ENCODE results near the gene DCTN3.
A peak's percentile ranks its signal among the peaks of the same experiment; 100 is the strongest.

DCTN3 gene

DNA sequence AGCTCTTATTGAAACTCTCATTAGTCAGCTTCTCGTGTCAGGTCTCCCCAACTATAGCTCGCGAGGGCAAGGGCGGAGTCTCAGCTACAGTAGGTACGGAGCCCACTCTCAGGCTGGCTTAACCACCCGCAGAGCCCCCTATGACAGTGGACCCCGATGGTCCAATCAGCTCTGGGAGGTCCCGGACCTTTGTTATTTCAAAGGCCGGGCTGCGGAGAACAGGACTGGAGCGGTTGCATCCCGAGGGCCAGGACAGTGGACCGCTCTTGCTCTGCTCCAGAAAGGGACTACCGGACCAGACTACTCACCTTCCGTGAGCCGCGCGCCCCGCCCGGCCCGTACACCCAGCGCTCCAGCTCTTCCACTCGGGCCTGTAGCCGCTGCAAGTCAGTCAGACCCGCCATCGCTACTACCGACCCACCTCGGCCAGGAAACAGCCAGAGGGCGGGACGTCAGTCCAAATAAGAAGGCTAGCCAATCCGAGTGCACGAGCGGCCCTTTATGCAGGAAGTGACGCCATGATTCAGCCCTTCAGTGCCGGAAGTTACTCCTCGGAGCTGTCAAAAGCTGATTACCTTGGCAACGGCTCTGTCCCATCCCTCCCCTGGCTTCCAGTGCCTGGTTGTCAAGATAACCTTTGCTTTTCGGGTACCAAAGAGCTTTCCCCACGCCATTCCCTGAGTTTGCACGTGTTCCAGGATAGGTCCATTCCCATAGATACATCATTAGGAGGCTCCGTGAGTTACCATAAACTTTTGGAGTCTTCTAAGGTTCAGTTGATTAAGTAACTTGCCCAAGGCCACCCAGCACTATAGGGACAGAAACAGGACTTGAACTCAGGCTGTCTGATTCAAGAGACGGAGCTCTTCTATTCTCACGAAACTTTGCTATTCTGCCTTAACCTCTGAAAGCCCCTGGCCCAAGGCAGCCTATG, at the start of gene DCTN3:
Gene DCTN3 (minus strand): TSS at position 435 of the 934 bp plus-strand sequence. CDS start 31 bp downstream, at position 404.
- peaks cover 5 to 30% (median 21%) of the 10 kb centered on the region in 5 donors for H3K4me1 ChIP-seq (ENCODE audit: control insufficient read depth in 5 of 5, insufficient read depth in 5 of 5, low read length in 5 of 5)
- peaks cover 25 to 35% (median 34%) of the 10 kb centered on the region in 5 donors for H3K27me3 ChIP-seq (ENCODE audit: control insufficient read depth in 5 of 5, insufficient read depth in 4 of 5, low read length in 5 of 5)
- H3K9me3 ChIP-seq (ENCODE audit: control insufficient read depth in 5 of 5, low read length in 5 of 5), result no peaks in the 10 kb centered on the region
- no peak within 1 kb of the TSS for H3K27ac ChIP-seq (ENCODE audit: low read depth, low read length)
- H3K36me3 ChIP-seq (ENCODE audit: control insufficient read depth in 5 of 5, insufficient read depth in 5 of 5, low read length in 5 of 5), result peaks cover 6 to 34% (median 29%) of the 10 kb centered on the region in 5 donors
- H3K4me3 ChIP-seq (ENCODE audit: low read depth in 1 of 5, low read length in 5 of 5), result peak within 1 kb of the TSS; percentile 75 to 92 (median 90)
- peak within 1 kb of the TSS; percentile 64 to 87 (median 86) for H3K9ac ChIP-seq (ENCODE audit: low read length in 5 of 5)

DNA sequence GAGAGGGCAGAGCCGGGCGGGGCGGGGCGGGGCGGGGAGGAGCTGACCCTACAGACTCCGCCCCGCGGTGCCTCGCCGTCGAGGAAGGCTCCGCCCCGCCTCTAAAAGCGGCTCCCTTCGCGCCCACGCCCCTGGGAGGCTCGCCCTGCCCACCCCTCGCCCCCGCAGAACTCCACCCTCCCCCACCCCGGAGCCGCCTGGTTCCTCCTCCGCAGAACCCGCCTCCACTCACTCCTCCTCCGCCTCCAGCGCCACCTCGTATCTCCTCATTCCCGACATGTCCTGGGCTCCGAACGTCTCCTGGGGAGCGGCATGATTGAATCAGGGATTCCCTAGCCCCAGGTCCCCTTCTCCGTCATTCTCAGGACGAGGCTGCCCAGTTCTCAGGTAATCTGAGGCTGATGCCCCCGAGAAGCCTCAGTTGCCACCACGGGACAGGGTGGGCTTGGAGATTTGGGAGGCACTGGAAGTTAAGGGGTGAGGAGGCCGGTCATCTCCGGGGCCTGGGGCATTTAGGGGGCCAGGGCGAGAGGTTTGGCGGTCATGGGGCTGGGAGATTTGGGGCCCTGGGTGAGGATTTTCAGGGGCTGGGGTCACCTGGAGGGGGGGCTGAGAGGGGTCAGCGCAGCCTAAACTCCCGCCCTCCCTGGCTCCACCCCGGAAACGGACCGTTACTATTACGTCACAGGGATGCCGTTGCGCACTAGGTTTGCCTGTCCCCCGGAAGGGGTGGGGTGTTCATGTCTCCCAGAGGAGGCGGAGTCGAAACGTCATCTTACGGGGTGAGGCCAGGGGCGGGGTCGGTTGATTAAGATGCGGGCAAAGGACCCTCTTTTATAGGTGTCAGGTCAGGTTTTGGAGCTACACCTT, 45.3 kb upstream of the DCTN3 start:
- peak overlapping the region; percentile 75 to 94 (median 81) for H3K9ac ChIP-seq (ENCODE audit: low read length in 5 of 5)
- peak overlapping the region; percentile 79 to 93 (median 85) for H3K4me3 ChIP-seq (ENCODE audit: low read depth in 1 of 5, low read length in 5 of 5)
- peak overlapping the region; percentile 98 for H3K27ac ChIP-seq (ENCODE audit: low read depth, low read length)
- H3K27me3 ChIP-seq (ENCODE audit: control insufficient read depth in 5 of 5, insufficient read depth in 4 of 5, low read length in 5 of 5), result no peaks in the 10 kb centered on the region
- H3K4me1 ChIP-seq (ENCODE audit: control insufficient read depth in 5 of 5, insufficient read depth in 5 of 5, low read length in 5 of 5), result peaks cover 0 to 28% (median 20%) of the 10 kb centered on the region in 5 donors
- H3K36me3 ChIP-seq (ENCODE audit: control insufficient read depth in 5 of 5, insufficient read depth in 5 of 5, low read length in 5 of 5), result peaks cover 2 to 25% (median 16%) of the 10 kb centered on the region in 5 donors
- peaks cover 0 to 2% (median 0%) of the 10 kb centered on the region in 5 donors for H3K9me3 ChIP-seq (ENCODE audit: control insufficient read depth in 5 of 5, low read length in 5 of 5)

DNA sequence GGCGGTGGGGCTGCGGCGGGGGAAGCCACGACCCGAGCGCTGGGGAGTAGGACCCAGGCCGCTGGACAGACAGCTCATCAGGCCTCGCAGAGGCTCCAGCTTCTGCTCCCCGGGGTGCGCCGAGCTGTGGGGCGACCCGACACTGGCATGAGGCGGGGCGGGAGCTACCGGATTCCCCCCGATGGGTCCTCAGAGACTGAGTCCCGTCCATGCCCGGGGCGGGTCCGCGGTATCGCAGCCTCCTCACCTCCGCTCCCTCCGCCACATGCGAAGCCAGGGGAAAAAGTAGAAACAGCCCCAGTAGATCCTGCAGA, 44.7 kb upstream of the DCTN3 start:
- Histone ChIP-seq H3K4me3 (ENCODE audit: low read depth in 1 of 5, low read length in 5 of 5) (peak overlapping the region in 4 of 5 donors; percentile 63 to 70 (median 68)), H3K27ac (ENCODE audit: low read depth, low read length) (peak overlapping the region; percentile 84), H3K36me3 (ENCODE audit: control insufficient read depth in 5 of 5, insufficient read depth in 5 of 5, low read length in 5 of 5) (peaks cover 2 to 31% (median 22%) of the 10 kb centered on the region in 5 donors), H3K9me3 (ENCODE audit: control insufficient read depth in 5 of 5, low read length in 5 of 5) (peaks cover 0 to 2% (median 0%) of the 10 kb centered on the region in 5 donors), H3K4me1 (ENCODE audit: control insufficient read depth in 5 of 5, insufficient read depth in 5 of 5, low read length in 5 of 5) (peaks cover 0 to 28% (median 20%) of the 10 kb centered on the region in 5 donors), H3K27me3 (ENCODE audit: control insufficient read depth in 5 of 5, insufficient read depth in 4 of 5, low read length in 5 of 5) (no peaks in the 10 kb centered on the region), H3K9ac (ENCODE audit: low read length in 5 of 5) (peak overlapping the region; percentile 38 to 73 (median 56))

DNA sequence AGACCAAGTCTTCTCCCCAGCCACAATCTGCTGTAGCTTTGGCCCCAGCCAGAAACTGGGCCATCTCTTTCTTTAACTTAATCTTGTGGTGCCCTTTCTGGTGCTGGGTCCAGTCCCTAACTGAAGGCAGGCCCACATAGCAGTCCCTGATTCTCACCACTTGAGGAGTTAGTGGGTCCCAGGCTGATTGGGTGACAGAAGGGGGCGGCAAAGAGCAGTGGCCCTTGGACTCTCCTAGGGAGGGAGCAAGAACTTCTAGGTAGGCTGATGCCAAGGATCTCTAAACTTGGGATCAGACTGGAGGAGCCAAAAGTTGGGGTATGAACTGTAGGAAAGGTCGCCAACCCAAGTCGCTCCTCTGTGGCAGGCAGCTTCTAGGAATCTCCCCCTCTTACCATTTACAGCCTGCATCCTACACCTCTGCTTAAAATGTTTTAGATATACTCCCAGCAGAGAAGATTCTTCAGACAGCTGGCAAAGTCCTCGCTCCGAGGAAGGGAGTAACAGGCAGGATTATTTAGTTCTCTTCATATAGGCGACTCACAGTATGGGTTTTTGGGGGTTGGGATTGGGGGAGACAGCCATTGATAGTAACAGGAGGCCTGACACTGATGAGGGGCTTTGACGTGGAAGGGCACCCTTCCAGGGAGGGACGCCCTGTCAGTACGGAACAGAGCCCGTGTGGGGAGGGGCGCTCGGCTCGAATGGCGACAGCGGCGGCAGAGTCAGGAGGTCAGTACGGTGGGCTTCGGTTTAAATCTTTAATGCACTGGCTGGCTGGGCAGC, 44.2 kb upstream of the DCTN3 start:
- Histone ChIP-seq H3K36me3 (ENCODE audit: control insufficient read depth in 5 of 5, insufficient read depth in 5 of 5, low read length in 5 of 5) (peaks cover 2 to 35% (median 25%) of the 10 kb centered on the region in 5 donors), H3K9ac (ENCODE audit: low read length in 5 of 5) (peak overlapping the region; percentile 38 to 73 (median 56)), H3K27me3 (ENCODE audit: control insufficient read depth in 5 of 5, insufficient read depth in 4 of 5, low read length in 5 of 5) (no peaks in the 10 kb centered on the region), H3K9me3 (ENCODE audit: control insufficient read depth in 5 of 5, low read length in 5 of 5) (no peaks in the 10 kb centered on the region), H3K4me3 (ENCODE audit: low read depth in 1 of 5, low read length in 5 of 5) (peak overlapping the region; percentile 63 to 75 (median 70)), H3K4me1 (ENCODE audit: control insufficient read depth in 5 of 5, insufficient read depth in 5 of 5, low read length in 5 of 5) (peaks cover 0 to 28% (median 20%) of the 10 kb centered on the region in 5 donors), H3K27ac (ENCODE audit: low read depth, low read length) (peak overlapping the region; percentile 84)

DNA sequence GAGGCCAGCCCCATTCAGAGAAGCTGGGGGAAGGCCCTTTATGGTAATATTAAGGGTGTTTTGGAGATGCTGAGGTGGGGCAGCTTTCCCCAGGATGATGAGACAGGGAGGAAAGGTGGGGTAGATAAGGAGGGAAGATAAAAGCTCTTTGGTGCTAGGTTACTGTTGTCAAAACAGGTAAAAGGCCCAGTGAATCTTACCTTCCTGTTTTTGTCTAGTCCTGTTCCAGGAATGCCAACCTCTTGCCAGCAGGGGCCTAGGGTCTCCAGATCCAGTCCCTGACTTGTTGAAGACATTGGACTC, 43.0 kb upstream of the DCTN3 start:
- Histone ChIP-seq H3K4me3 (ENCODE audit: low read depth in 1 of 5, low read length in 5 of 5) (no peak overlapping the region), H3K36me3 (ENCODE audit: control insufficient read depth in 5 of 5, insufficient read depth in 5 of 5, low read length in 5 of 5) (peaks cover 0 to 32% (median 24%) of the 10 kb centered on the region in 5 donors)

DNA sequence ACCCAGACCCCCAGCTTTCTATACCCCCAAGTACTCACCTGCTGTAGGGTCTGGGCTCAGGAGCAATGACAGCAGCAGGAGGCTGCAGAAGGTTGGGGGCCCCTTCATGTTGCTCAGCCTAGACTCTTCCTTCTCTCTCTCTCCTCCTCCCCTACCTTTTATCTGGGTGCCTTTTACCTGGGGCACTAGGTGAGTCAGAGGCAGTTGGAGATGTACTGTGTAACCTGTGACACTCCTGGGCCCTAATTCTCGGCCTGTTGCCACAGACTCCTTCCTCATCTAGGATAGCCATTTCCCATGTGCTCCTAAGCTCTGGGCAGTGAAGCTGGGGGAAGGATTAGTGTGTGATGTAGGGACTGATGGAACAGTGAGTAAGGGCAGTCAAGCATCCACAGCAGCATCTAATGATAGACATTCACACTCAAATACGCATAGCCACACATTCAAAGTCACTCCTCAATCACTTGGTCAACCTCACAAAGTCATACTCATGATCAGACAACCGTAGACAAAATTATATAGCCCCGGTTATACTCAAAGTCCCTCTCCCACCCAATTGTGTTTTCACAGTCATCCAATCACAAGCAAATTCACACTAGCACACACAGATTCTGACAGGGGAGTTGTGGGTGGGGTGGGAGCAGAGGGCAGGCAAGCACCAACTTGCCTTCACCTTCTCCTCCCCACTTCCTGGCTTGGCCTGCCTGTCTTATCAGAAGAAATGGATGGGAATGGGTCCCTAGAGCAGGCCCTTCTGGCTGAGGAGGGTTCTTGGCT, 42.4 kb upstream of the DCTN3 start, which contains the start of gene CCL27:
Gene CCL27 (minus strand): TSS at position 132 of the 777 bp plus-strand sequence. CDS start 24 bp downstream, at position 108.
- H3K27me3 ChIP-seq (ENCODE audit: control insufficient read depth in 5 of 5, insufficient read depth in 4 of 5, low read length in 5 of 5), result no peaks in the 10 kb centered on the region
- no peak within 1 kb of the TSS for H3K4me3 ChIP-seq (ENCODE audit: low read depth in 1 of 5, low read length in 5 of 5)
- peaks cover 0 to 28% (median 20%) of the 10 kb centered on the region in 5 donors for H3K4me1 ChIP-seq (ENCODE audit: control insufficient read depth in 5 of 5, insufficient read depth in 5 of 5, low read length in 5 of 5)
- H3K36me3 ChIP-seq (ENCODE audit: control insufficient read depth in 5 of 5, insufficient read depth in 5 of 5, low read length in 5 of 5), result peaks cover 0 to 34% (median 22%) of the 10 kb centered on the region in 5 donors
- no peaks in the 10 kb centered on the region for H3K9me3 ChIP-seq (ENCODE audit: control insufficient read depth in 5 of 5, low read length in 5 of 5)
- no peak within 1 kb of the TSS for H3K9ac ChIP-seq (ENCODE audit: low read length in 5 of 5)
- H3K27ac ChIP-seq (ENCODE audit: low read depth, low read length), result no peak within 1 kb of the TSS

More for the DNA sequence above, 43.0 kb upstream of the DCTN3 start:
- Histone ChIP-seq H3K4me1 (ENCODE audit: control insufficient read depth in 5 of 5, insufficient read depth in 5 of 5, low read length in 5 of 5) (peaks cover 0 to 28% (median 20%) of the 10 kb centered on the region in 5 donors), H3K27ac (ENCODE audit: low read depth, low read length) (no peak overlapping the region), H3K9ac (ENCODE audit: low read length in 5 of 5) (no peak overlapping the region), H3K9me3 (ENCODE audit: control insufficient read depth in 5 of 5, low read length in 5 of 5) (no peaks in the 10 kb centered on the region), H3K27me3 (ENCODE audit: control insufficient read depth in 5 of 5, insufficient read depth in 4 of 5, low read length in 5 of 5) (no peaks in the 10 kb centered on the region)

DNA sequence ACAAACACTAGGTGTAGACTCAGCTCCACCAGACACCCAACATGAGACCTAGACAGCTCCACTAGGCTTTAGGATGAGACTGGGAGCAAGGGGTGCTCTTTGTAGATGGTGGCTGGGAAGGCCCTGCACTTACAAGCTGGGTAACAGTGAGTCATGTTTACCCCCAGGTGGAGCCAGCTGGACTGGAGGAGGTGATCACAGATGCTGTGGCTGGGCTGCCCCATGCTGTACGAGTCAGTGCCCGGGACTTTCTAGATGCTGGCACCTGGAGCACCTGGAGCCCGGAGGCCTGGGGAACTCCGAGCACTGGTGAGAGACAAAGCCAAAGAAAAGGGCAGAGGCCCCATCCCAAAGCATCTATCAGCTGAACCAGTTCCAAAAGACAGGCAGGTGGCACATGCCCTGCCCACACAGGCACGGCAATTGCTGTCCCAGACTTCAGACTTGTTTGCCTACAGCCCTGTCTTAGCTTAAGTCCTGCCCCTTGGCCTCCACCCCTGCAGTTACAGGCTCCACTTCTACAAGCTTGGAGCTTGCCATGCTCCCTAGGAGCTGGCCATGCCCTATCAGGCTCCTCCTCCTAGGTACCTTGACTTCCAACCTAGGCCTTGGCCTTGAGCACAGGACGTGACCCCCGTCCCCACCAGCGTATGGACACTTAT, 39.4 kb upstream of the DCTN3 start:
- Histone ChIP-seq H3K4me1 (ENCODE audit: control insufficient read depth in 5 of 5, insufficient read depth in 5 of 5, low read length in 5 of 5) (peaks cover 0 to 15% (median 10%) of the 10 kb centered on the region in 5 donors), H3K4me3 (ENCODE audit: low read depth in 1 of 5, low read length in 5 of 5) (no peak overlapping the region), H3K9me3 (ENCODE audit: control insufficient read depth in 5 of 5, low read length in 5 of 5) (no peaks in the 10 kb centered on the region), H3K36me3 (ENCODE audit: control insufficient read depth in 5 of 5, insufficient read depth in 5 of 5, low read length in 5 of 5) (peaks cover 0 to 42% (median 24%) of the 10 kb centered on the region in 5 donors), H3K9ac (ENCODE audit: low read length in 5 of 5) (no peak overlapping the region), H3K27me3 (ENCODE audit: control insufficient read depth in 5 of 5, insufficient read depth in 4 of 5, low read length in 5 of 5) (no peaks in the 10 kb centered on the region), H3K27ac (ENCODE audit: low read depth, low read length) (no peak overlapping the region)

DNA sequence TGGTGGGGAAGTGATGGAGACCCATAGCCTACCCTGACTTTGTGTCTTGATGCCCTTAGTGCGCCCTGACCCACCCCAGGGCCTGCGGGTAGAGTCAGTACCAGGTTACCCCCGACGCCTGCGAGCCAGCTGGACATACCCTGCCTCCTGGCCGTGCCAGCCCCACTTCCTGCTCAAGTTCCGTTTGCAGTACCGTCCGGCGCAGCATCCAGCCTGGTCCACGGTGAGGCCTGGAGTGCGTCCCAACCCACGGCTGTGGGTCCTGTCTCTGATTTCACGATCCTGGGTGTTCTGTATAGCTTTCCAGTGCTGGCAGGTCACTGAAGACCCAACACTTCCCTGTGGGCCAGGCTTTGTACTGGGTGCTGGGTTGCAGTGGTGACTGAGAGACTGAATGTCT, 38.2 kb upstream of the DCTN3 start:
- no peak overlapping the region for H3K27ac ChIP-seq (ENCODE audit: low read depth, low read length)
- H3K9ac ChIP-seq (ENCODE audit: low read length in 5 of 5), result no peak overlapping the region
- H3K36me3 ChIP-seq (ENCODE audit: control insufficient read depth in 5 of 5, insufficient read depth in 5 of 5, low read length in 5 of 5), result peaks cover 0 to 42% (median 24%) of the 10 kb centered on the region in 5 donors
- peaks cover 3 to 22% (median 16%) of the 10 kb centered on the region in 5 donors for H3K4me1 ChIP-seq (ENCODE audit: control insufficient read depth in 5 of 5, insufficient read depth in 5 of 5, low read length in 5 of 5)
- H3K9me3 ChIP-seq (ENCODE audit: control insufficient read depth in 5 of 5, low read length in 5 of 5), result no peaks in the 10 kb centered on the region
- no peak overlapping the region for H3K4me3 ChIP-seq (ENCODE audit: low read depth in 1 of 5, low read length in 5 of 5)
- H3K27me3 ChIP-seq (ENCODE audit: control insufficient read depth in 5 of 5, insufficient read depth in 4 of 5, low read length in 5 of 5), result no peaks in the 10 kb centered on the region

Measured in subcutaneous abdominal adipose tissue (tissue), 5 donors.